Endothelial cell of umbilical vein (primary cell): ENCODE measurements around the gene ATP13A2. TPM values are rescaled to one million over a fixed set of nuclear protein-coding genes. Genes with fewer than 3 reads are reported as not detected.

Experiments used
- BruUV-seq: library from RNA; stranded (reverse); fragments of 400-500 nt; replicated peaks from 2 replicates; lab custom pipeline; 2021; lab: Mats Ljungman, UMichigan
- CTCF ChIA-PET: fragments of 300-600, 350-600 bp; sonication (Branson Sonifier 250); formaldehyde crosslinking; loops from one replicate; lab custom pipeline; 2021; ENCODE audit warnings: antibody characterized with exemption, inconsistent platforms; lab: Charles Lee
- POLR2A ChIA-PET: fragments of 300-600, 350-600 bp; sonication (Branson Sonifier 250); formaldehyde crosslinking; loops from one replicate; lab custom pipeline; 2021; ENCODE audit warnings: antibody characterized with exemption, inconsistent platforms; lab: Charles Lee
- DNase-seq: peaks from one replicate; pipeline ENCODE4 v3.0.0-alpha.2; 2011; ENCODE audit warnings: low read depth, low spot score
- FAIRE-seq: peaks from 2 replicates; lab custom pipeline; 2011; peaks lifted over from hg19 to GRCh38; lab: Jason Lieb, UNC
- H2AFZ ChIP-seq: 2 replicates; pipeline ENCODE4 v1.6.0; 2012; ENCODE audit warnings: low read depth, low read length, control low read depth, inconsistent platforms
- H3K27ac ChIP-seq: 2 replicates; pipeline ENCODE4 v1.5.1; 2011; ENCODE audit warnings: low read depth, mild to moderate bottlenecking, control low read depth, low read length, moderate library complexity; ENCODE audit not compliant: insufficient read depth
- H3K27me3 ChIP-seq, 2 experiments: 2 replicates each; pipeline versions ENCODE4 v1.6.0 to v1.6.1; 2011; ENCODE audit warnings: low read length in 2 of 2, mixed read lengths in 1 of 2; ENCODE audit not compliant: control insufficient read depth in 2 of 2, insufficient read depth in 2 of 2
- H3K36me3 ChIP-seq, 2 experiments: 2 replicates in 1 of 2; 3 replicates in 1 of 2; pipeline ENCODE4 v1.5.1; 2011; ENCODE audit warnings: low read length in 2 of 2, mild to moderate bottlenecking in 1 of 2, moderate library complexity in 1 of 2; ENCODE audit not compliant: control insufficient read depth in 2 of 2, insufficient read depth in 2 of 2; ENCODE audit errors: extremely low read depth in 1 of 2
- H3K4me1 ChIP-seq: 3 replicates; pipeline ENCODE4 v1.5.1; 2011; ENCODE audit warnings: mild to moderate bottlenecking, low read length; ENCODE audit not compliant: control insufficient read depth, insufficient read depth; ENCODE audit errors: extremely low read depth
- H3K4me2 ChIP-seq: 2 replicates; pipeline ENCODE4 v1.6.1; 2011; ENCODE audit warnings: low read length, control low read depth, mixed read lengths; ENCODE audit not compliant: insufficient read depth
- H3K4me3 ChIP-seq, 3 experiments: fragments of 200-600 bp in 1 of 3; sonication (generic), shearing (Covaris generic) in 1 of 3; replicated peaks in 1 of 3; 2 replicates each; pipeline ENCODE4 v1.5.1; 2011 to 2016; ENCODE audit warnings: control low read depth in 3 of 3, low read length in 3 of 3, mild to moderate bottlenecking in 2 of 3, inconsistent platforms in 1 of 3, low read depth in 1 of 3, moderate library complexity in 1 of 3; ENCODE audit not compliant: insufficient read depth in 1 of 3
- H3K79me2 ChIP-seq: 2 replicates; pipeline ENCODE4 v1.6.0; 2012; ENCODE audit warnings: low read length, inconsistent platforms; ENCODE audit not compliant: control insufficient read depth, insufficient read depth
- H3K9ac ChIP-seq: replicated peaks from 2 replicates; pipeline ENCODE3; 2011; ENCODE audit warnings: low read length, control low read depth; ENCODE audit not compliant: insufficient read depth; ENCODE audit errors: extremely low read depth
- H3K9me1 ChIP-seq: replicated peaks from 3 replicates; pipeline ENCODE4 v1.6.0; 2011; ENCODE audit warnings: mild to moderate bottlenecking, low read length; ENCODE audit not compliant: control insufficient read depth, insufficient read depth; ENCODE audit errors: extremely low read depth
- H3K9me3 ChIP-seq: replicated peaks from 2 replicates; pipeline ENCODE4 v1.5.1; 2012; ENCODE audit warnings: low read length, inconsistent platforms; ENCODE audit not compliant: control insufficient read depth, insufficient read depth
- H4K20me1 ChIP-seq: replicated peaks from 2 replicates; pipeline ENCODE3; 2011; ENCODE audit warnings: mild to moderate bottlenecking, low read length; ENCODE audit not compliant: control insufficient read depth, insufficient read depth; ENCODE audit errors: extremely low read depth
- CTCF ChIP-seq, 2 donors: IDR thresholded peaks; 1 replicate in 1 of 2; 2 replicates in 1 of 2; pipeline ENCODE4 v1.5.1; 2011; ENCODE audit warnings: low read length in 2 of 2, mild to moderate bottlenecking in 2 of 2, moderate library complexity in 2 of 2, control low read depth in 1 of 2, inconsistent platforms in 1 of 2, low read depth in 1 of 2; ENCODE audit not compliant: insufficient read depth in 1 of 2; ENCODE audit errors: extremely low read depth in 1 of 2
- EZH2 ChIP-seq: IDR thresholded peaks from 2 replicates; pipeline ENCODE4 v1.6.1; 2012; ENCODE audit warnings: borderline replicate concordance, low read depth, mild to moderate bottlenecking, moderate library complexity, low read length, inconsistent platforms; ENCODE audit not compliant: severe bottlenecking
- FOS ChIP-seq: IDR thresholded peaks from 2 replicates; pipeline ENCODE4 v1.6.1; 2011; ENCODE audit warnings: mild to moderate bottlenecking, low read length, moderate library complexity, borderline replicate concordance; ENCODE audit not compliant: insufficient read depth
- JUN ChIP-seq: IDR thresholded peaks from 2 replicates; pipeline ENCODE4 v1.6.1; 2011; ENCODE audit warnings: borderline replicate concordance, low read depth; ENCODE audit not compliant: insufficient read length, insufficient read depth
- MAX ChIP-seq: IDR thresholded peaks from 2 replicates; pipeline ENCODE4 v1.6.1; 2011; ENCODE audit not compliant: insufficient read depth, insufficient read length
- MYC ChIP-seq: IDR thresholded peaks from one replicate; pipeline ENCODE4 v1.6.1; 2011; ENCODE audit warnings: mild to moderate bottlenecking, low read depth, low read length
- POLR2A ChIP-seq: IDR thresholded peaks from 2 replicates; pipeline ENCODE4 v1.6.1; 2012; ENCODE audit warnings: low read depth, mild to moderate bottlenecking, control low read depth, low read length
- POLR2AphosphoS5 ChIP-seq: IDR thresholded peaks from 2 replicates; pipeline ENCODE4 v1.6.1; 2012; ENCODE audit warnings: low read depth, mild to moderate bottlenecking, control low read depth, low read length, moderate library complexity; ENCODE audit not compliant: insufficient read depth
- dilution Hi-C: fragments of 300-500 bp; cut with MboI; formaldehyde crosslinking; loops from one replicate; pipeline ENCODE4 v1.15.0; 2019; ENCODE audit warnings: low sequenced_read_pairs; ENCODE audit not compliant: extremely low pct_ligation_motif_present
- intact Hi-C: fragments of 100-400 bp; cut with micrococcal nuclease; formaldehyde crosslinking; loops from one replicate; pipeline ENCODE4 v1.10.0; 2022
- polyA plus RNA-seq, 4 experiments: library from polyadenylated mRNA; depleted of rRNA in 3 of 4; stranded (reverse) in 3 of 4; unstranded in 1 of 4; fragments of >200 nt; gene quantifications; 2 replicates each; pipeline versions ENCODE4 v1.2.1 to v1.2.3, GENCODE V29; 2011 to 2012; ENCODE audit warnings: missing spikeins in 1 of 4
- total RNA-seq: library from RNA; stranded (reverse); gene quantifications from 2 replicates; pipeline ENCODE4 v1.2.3, GENCODE V29; 2021

Gene ATP13A2
- total and polyA plus RNA-seq, 2 donors (not counting 3 experiments of a cell fraction or from before 2014, with no cell fraction given), result 44.9 to 60.6 TPM

- DNase-seq (no peak), FAIRE-seq (no peak)
- no peak for TF ChIP-seq MAX
- no peak for TF ChIP-seq POLR2A
- no peak for TF ChIP-seq MYC
- no peak for TF ChIP-seq FOS
- TF ChIP-seq CTCF (IDR thresholded peaks at IDR 0.05; ENCODE audit: extremely low read depth in 1 of 2, insufficient read depth in 1 of 2, low read depth in 1 of 2, low read length in 2 of 2), result no peak
- no peak for TF ChIP-seq JUN
- TF ChIP-seq POLR2AphosphoS5, result no peak
- no peak for TF ChIP-seq EZH2
- BruUV-seq, result no TSS peak
- Histone ChIP-seq H3K27me3 (no peaks in the 10 kb centered on the region), H3K27ac (no peak overlapping the region), H3K9ac (no peak overlapping the region), H3K4me2 (no peak overlapping the region), H3K4me1 (peaks cover 8% of the 10 kb centered on the region), H3K9me3 (no peaks in the 10 kb centered on the region), H4K20me1 (no peaks in the 10 kb centered on the region), H3K4me3 (no peak overlapping the region), H3K79me2 (peaks cover 26% of the 10 kb centered on the region), H3K36me3 (no peaks in the 10 kb centered on the region), H3K9me1 (no peaks in the 10 kb centered on the region), H2AFZ (no peak overlapping the region)
- dilution Hi-C loops, result no loop called here
- POLR2A ChIA-PET, result no interaction called here
- CTCF ChIA-PET, result interaction anchor here (1.2 kb wide), 1 partner anchor 66 kb away, joined by 4 read pairs; no protein-coding TSS in a partner anchor
- intact Hi-C loops, result loop anchor here (2.0 to 10.0 kb wide), 2 partner anchors 379 to 443 kb away; partner anchors contain the start of genes NBPF1 and RCC2
Observed at GRCh38 chr1:17055801-17056200, 44.1 kb upstream of the ATP13A2 start.
